Non-pigmented ciliary epithelial cell (primary cell): ENCODE measurements around the gene MAB21L4.
A peak's percentile ranks its signal among the peaks of the same experiment; 100 is the strongest.

ENCODE experiments used
- DNase-seq: peaks from one replicate; pipeline ENCODE4 v3.0.0-alpha.2; 2010; ENCODE audit warnings: low read depth

MAB21L4 gene

DNA sequence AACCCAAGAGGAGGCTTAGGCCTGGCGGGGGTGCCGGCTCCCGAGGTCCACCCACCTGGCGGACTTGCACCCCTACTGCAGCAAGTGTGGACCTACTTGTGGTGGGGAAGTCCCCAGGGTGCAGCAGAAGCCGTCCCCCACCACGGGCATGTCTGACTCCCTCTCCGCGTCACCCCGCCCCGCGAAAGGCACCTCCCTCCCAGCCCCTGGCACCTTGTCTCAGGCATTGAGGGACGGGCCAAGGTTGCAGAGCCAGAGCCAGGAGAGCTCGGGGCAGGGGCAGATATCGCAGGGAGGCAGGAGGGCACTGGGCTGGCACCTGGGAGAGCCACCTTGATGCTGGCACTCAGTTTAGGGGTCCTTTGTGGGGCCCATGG lies 29.2 kb upstream of the MAB21L4 start:
- no peak for DNase-seq

DNA sequence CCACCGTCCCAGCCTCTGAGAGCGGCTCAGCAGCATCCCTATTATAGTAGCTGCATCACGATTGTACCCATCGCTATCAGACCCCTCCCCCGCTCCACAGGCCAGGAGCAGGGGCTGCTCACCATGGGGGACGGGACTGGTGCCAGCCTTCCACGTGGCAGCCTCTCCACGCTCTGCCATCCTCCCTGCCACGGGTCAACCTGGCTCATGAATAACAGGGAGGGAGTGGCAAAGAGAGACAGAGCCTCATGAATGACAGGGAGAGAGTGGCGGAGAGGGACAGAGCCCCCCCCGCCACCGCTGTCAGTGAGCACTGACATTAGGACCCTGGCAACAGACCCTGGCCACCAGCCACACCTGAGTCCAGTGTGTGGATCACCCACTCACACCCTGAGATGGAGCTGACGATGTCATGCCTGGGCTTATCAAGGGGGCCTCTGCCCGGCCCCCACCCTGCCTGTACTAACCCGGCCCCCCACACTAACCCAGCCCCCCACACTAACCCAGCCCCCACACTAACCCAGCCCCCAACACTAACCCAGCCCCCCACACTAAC lies 27.1 kb upstream of the MAB21L4 start:
- no peak for DNase-seq

DNA sequence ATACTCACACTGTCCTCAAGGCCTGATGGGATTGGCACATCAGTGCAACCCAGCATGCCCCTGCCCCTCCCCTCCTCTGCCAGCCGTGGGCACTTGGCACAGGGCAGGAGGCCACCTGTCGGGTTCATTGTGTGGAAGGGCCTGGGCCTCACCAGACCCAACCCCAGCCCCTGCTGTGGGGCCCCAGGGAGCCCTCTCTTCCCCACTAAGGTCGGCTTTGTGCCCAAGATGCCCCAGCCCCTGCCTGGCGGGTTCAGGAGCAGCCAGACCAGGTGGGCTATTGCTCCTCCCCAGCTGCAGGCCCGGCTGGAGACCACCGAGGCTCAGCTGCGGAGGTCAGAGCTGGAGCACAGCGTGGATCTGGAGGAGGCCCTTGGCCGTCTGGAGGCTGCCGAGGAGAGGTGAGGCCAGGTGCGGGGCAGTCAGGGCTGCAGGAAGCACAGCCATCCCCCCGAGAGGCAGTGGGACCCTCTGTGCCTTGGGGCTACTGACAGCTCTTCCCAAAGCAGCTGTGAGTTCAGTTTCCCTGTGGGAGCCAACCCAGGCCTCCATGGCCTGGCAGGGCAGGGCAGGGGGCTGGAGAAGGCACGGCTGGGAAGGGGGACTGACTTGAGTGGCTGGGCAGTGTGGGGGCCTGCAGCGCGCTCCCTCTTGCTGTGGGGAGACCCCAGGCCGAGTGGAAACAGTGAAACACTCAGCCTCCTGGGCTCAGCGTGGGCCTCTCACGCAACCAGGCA lies 26.5 kb upstream of the MAB21L4 start:
- DNase-seq: no peak

DNA sequence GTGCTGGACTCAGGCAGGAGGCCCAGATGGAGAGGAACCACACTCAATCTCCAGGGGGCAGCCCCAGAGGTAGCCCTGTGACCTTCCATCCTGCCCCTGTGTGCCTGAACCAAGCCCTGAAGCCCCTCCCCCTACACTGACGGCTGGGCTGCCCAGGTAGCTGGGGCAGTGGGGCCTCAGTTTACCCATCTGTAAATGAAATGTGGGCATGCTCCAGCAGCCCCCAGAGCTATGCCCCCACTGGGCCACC lies 26.0 kb upstream of the MAB21L4 start:
- no peak for DNase-seq

DNA sequence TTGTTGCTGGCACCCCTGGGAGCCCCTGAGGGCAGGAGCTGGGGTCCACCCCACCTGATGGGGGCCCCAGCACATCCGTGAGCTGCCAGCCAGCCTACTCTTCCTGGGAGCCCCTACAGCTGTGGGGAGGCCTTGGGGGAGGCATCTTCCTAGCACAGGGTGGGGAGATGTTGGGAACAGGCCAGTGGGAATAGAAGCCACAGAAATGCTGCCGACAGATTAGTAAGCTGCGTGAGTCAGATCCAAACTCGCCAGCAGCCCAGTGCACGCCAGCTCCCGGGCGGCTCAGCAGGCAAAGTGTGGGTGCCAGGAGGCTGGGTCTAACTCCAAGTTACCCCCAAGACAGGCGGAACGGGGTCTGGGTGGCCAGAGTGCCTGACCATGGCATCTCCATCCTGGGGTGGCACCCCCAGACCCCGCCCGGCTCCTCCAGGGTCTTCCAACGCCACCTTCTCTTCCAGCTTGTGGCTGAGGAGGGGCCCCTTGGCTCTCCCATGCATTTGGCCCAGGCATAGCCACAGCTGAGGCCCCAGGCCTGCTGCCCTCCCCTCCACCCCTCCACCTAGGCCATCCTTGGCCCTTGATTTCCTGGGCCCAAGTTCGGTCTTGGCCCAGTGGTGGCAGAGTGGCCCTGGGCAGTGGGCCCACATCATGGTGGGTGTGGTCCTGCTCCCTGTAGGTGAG lies 25.5 kb upstream of the MAB21L4 start:
- DNase-seq: peak; percentile 80

DNA sequence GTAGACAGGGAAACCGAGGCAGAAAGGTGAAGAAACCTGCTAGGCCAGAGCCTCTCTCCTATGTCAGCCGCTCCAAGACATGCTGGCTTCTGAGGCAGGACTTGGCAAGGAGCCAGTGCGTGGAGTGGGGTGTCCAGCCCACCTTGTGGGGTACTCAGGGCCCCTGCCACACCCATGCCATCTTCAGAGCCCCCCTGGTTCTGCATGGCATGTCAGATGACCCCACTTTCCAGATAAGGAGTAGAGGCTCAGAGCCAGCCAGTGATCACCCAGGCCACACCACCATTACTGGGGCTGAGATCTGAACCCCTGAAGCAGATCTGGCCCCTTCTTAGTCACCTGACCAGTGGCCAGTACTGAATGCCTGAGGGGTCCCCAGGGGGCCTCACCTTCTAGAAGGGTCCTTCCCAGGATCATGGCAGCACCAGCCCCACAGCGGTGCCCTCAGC lies 24.9 kb upstream of the MAB21L4 start:
- DNase-seq: no peak

DNA sequence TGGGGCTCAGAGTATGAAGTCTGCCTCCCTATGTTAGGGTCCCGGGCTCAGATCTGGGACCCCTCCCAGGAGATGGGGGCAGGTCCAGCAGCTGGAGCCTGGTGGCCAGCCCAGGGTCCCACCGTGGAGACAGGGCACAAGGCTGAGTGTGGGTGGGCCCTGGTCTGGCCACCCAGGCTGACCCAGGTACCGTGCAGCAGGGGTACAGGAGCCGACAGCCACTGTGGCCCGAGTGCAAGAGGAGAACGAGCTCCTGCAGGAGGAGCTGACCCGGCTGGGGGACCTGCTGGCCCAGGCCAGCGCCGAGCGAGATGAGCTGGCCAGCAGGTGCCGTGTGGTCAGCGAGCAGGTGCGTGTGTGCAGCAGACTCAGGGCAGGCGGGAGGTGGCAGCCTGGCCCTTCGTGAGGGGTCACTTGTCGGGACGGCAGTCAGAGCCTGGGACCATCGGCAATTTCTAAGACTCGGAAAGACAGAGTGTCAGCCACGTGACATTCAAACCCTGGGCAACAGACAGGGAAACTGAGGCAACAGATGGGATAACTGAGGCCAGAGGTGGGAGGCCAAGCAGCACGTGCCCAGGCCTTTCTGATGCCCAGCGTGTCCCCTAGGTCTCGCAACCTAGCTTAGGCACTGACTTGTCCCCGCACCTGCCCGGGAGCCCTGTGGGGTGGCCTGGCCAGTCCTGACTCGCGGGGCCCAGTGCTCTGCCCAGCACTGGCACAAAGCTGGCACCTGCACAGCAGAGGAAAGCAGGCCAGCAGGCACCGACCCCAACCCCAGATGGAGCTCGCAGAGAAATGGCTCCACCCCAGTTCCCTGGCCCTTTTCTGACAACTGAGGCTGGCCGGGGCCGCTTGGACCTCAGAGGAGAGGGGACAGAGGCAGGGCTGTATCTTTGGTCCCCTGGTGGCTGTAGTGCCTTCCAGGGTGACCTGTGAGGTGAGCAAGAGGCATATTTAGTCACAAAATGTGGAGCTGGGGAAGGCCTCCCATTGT lies 24.1 kb upstream of the MAB21L4 start:
- DNase-seq: no peak

DNA sequence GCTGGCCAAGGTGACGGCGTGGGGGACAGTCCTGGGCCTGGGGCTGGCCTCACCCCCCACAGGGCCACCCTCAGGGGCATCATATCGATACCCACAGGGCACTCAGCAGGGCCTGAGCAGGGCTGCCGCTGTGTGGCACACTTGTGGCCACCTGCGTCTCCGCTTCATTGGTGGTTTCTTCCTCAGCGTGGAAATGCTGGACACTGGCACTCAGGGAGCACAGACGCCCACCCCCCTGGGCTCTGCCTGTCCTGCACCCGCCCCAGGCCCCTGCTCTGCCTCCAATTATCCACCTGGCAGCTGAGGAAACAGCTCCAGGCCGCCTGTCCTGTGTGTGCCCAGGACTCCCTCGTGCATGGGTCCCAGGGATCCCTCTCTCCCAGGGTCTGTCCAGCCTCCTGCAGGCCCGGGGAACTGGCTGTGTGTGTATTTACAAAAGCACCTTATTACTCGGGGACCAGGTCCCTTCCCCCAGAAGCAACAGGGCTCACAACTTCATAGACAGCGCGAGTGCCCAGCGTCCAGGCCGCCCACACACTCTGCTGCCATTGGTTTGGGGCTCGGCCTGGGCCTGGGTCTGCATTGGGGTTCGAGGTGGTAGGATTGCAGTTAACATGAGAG lies 23.3 kb upstream of the MAB21L4 start:
- DNase-seq: no peak

DNA sequence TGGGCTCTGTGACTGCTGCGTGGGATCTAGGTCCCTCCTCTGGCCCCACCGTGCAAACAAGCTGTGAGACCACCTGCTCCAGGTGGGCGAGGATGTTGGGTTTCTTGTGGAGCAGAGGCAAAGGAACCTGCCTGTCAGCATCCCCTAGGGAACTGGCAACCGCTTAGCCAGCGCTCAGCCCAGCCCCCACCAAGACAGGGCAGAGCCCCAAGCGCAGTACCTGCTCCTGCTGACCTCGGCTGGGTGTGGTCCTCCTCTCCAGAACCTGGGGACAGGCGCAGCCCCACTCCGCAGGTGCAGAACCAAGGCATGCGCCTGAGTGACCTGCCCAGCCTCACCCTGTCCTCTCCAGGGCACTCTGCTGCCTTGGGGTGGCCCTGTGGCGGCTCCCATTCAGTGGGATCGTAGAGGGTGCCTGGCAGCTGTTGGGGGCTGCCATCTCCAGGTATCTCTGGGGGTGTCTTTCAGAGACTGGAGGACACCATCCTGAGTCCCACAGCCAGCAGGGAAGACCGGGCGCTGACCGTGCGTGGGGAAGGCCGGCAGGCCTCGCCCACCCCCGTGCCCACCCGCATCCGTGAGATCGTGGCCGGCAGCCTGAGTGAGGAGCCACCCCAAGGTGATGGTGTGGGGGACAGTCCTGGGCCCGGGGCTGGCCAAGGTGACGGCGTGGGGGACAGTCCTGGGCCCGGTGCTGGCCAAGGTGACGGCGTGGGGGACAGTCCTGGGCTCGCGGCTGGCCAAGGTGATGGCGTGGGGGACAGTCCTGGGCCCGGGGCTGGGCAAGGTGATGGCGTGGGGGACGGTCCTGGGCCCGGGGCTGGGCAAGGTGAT lies 22.5 kb upstream of the MAB21L4 start:
- DNase-seq: no peak

DNA sequence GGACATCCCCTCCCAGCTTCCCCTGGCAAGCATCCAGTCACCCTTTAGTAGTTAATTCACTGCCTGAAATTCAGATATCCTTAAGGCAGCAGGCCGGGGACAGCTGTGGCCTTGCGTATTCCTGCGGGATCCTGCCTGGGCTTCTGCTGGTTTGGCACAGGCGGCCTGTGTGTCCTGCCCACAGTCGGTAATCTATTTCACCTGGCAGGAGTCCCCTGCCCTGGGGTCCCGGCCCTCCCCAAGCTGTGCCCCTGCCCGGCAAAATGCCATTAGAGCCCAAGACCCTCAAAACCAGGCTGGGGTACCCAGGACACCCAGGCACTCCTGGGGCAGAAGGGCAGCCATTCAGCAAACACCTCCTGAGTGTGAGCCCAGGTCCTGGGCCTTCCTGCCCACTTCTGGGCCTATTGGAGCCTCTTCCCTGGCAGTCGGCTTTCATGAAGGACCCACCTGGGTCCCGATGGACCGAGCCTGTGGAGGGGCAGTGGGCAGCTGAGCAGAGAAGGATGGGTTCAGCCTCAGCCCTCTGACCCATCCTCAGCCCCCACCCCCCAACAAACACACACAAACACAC lies 21.8 kb upstream of the MAB21L4 start:
- DNase-seq: no peak

DNA sequence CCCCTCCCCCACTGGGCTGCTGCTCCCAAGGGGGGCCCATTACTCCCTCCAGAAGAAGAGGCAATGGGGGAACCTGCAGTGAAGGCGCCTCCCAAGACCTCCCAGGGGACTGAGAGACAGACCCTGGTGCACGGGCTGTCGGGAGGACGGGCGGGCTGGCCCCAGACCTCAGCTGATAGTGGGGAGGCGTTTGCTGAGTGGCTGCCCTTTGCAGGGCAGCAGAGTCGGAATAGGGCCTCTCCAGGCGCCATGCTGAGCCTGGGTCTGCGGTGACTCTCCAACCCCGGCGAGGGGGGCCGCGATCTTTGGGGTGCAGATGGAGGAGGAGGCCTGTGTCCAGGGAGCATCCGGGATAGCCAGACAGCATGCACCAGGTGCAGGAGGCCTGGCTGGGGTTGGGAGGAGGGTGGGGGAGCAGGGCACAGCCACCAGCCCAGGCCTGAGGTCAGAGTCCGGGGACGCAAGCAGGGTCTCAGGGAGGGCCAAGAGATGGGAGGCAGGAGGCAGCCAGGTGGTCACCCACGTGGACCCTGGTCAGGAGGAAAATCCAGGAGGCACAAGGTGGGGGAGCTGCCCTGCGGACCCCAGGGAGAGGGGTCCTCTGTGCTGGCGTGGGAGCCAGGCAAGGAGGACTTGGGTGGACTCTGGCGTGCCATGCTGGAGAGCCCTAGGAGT lies 21.2 kb upstream of the MAB21L4 start:
- DNase-seq: no peak

DNA sequence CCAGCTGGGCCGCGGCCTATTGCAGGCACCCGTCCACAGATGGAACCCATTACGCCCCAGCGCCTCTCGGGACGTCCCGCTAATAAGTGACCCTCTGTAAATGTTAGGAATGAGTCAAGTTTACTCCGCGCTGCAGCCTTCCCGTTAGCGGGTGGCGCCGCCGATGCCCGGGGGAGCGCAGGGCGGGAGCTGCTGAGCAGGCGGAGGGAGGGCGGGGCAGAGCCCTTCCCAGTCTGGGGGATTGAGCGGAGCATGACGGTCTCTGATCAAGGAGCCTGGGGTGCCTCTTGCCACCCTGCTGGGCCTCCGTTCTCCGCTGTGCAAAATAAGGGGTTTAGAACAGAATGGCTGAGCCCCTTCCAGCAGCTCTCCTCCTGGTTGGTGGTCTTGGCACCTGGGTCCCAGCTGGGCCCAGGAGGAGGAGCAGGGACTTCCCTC lies 20.6 kb upstream of the MAB21L4 start:
- DNase-seq: no peak

DNA sequence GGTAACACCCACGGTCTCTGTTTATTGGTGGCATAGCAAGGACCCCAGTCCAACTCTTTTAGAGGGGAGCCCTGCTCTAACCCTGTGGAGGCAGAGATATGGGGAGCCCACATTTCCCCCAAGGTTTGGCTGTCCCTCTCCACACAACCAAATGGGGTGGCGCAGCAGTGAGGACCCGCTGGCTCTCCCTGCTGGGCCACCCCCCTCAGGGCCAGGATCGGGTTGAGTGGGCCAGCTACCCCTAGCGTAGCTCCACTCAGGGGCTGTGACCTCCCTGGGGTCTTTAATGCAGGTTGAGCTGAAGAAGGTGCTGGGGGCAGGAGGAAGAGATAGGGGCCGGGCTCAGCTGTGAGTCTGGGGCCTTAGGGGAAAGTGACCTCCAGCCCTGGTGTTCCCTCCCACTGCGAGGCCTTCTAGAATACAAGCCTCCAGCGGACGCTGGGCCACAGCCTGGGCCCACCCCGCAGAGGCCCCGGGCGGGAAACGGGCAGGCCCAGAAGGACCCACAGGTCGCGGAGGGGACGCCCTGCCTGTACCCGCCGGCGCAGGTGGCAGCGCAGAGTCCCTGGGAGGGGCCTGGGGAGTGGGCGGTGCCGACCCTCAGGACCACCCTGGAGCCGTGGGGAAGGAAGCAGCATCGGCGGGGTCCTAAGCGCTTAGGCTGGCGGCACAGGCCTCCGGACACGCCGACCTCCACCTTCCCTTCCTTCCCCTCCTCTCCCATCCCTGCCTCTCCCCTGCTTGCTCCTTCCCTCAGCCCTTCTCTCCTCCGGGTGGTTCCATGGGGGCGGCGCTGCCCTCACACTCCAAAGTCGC lies 19.8 kb upstream of the MAB21L4 start:
- no peak for DNase-seq

DNA sequence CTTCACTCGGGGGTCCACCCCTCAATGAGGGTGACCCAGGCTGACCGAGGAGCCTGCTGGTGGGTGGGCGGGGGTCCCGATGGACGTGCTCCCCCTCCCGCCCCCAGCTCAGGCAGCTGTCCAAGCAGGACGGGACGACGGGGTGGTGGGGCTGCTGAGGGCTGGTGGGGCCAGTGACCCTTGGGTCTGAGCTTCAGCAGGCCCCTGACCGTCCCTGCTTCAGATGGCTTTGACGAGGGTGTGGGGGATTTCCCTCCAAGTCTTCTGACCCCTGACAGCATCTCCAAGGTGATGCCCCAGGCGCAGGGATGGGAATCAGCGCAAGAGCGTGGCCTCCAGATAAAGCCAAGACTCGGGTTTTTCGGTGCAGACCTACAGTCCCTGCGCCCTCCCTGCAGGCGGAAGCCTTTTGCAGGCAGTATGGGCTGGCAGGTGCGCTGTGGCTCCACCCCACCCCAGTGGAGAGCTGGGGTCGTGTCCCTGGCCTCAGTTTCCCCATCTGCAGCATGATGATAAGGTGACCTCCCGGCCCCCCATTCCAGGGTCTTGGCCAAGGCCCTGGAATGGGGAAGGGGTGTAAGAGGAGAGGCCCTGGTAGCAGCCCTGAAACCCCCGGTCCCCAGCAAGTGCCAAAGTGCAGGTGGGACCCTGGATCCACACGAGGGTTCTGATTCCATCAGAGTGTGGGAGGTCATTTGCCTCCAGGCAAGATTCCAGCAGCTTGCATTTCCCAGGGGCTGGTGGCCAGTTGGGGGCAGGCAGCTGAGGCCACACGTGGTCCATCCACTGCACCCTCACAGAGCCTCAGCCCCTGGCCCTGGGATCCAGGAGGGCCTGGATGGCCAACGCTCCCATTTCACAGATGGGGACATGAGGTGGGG lies 18.9 kb upstream of the MAB21L4 start:
- DNase-seq: no peak

DNA sequence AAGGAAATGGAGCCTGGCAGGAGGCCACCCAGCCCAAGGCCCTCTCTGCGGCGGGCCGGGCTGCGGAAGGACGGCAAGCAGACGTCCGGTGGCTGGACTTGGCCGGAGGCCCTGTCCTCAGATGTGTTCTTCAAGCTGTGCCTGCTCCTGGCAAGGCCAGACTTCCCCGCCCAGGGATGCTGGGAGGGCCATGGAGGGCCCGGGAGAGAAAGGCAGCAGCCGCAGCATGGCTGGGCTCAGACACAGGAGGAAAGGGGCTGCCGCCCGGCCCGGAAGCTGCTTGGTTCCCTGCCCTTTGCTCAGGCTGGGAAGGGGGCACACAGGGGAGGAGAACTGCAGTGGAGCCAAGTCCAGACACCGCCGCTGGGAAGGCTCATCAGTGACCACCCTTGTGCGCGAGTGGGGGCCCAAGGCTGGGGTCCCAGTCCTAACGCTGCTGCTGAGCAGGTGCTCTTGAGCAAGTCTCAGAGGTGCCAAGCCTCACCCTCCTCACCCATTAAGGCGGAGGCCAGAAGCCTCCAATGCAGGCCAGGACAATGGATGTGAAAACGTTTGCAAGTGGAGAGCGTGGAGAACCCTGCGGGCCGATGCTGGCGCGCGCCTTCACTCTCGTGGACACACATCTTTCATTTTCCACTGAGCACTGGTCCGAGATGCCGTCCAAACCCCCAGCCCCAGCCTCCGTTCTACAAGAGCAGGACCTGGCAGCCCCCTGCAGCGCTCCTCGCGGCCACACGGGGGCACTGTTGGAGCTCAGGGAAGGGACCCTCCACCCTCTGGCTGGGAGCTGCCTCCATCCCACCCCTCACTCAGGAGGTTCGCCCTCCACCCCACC lies 18.1 kb upstream of the MAB21L4 start:
- no peak for DNase-seq

DNA sequence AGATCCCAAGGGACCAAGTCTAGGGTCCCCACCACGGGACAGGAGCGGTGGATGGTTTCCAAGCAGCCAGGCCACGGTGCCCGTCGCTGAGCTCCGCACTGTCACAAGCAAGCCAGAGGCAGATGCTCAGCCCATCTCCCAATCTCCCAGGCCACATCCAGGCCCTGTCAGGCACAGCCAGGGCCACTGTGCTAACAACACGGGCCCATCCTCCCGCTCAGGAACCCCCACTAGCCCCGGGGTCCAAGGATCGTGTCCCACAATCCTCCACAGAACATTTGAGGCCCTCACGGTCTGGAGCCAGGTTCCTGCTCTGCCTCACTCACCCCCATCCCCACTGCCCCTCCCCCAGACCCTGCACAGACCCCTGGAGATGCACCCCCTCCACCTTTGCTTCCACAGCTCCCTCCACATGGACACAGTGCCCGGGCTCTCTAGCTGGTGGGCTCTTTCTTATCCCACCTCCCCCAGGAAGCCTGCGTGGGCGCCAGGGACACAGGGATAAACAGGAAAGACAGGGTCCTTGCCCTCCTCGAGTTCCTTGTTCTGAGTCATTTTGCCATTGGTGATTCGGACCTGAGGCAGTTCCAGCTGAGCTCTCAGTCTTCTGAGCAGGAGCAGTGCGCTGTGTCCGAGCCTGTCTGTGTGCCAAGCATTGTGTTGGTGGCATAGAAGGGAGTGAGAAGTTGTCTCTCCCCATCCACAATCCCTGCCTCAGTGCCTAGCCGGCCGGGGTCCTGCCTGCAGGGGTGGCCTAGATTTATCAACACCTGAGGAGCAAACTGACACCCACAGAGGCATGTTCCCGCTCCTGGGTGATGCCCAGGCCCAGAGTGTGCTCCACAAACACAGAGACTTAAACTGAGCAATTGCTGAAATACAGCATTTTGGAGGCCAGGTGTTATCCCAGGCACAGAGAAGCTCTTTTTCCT lies 17.2 kb upstream of the MAB21L4 start:
- no peak for DNase-seq
